Measurements from ENCODE around the gene MRE11.

- TF ChIP-seq TAF1 (IDR thresholded peaks at IDR 0.05; ENCODE audit: borderline replicate concordance, insufficient read depth, low read length): no peak
- TF ChIP-seq, protein P1, sequence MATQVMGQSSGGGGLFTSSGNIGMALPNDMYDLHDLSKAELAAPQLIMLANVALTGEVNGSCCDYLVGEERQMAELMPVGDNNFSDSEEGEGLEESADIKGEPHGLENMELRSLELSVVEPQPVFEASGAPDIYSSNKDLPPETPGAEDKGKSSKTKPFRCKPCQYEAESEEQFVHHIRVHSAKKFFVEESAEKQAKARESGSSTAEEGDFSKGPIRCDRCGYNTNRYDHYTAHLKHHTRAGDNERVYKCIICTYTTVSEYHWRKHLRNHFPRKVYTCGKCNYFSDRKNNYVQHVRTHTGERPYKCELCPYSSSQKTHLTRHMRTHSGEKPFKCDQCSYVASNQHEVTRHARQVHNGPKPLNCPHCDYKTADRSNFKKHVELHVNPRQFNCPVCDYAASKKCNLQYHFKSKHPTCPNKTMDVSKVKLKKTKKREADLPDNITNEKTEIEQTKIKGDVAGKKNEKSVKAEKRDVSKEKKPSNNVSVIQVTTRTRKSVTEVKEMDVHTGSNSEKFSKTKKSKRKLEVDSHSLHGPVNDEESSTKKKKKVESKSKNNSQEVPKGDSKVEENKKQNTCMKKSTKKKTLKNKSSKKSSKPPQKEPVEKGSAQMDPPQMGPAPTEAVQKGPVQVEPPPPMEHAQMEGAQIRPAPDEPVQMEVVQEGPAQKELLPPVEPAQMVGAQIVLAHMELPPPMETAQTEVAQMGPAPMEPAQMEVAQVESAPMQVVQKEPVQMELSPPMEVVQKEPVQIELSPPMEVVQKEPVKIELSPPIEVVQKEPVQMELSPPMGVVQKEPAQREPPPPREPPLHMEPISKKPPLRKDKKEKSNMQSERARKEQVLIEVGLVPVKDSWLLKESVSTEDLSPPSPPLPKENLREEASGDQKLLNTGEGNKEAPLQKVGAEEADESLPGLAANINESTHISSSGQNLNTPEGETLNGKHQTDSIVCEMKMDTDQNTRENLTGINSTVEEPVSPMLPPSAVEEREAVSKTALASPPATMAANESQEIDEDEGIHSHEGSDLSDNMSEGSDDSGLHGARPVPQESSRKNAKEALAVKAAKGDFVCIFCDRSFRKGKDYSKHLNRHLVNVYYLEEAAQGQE (IDR thresholded peaks at IDR 0.05; ENCODE audit: insufficient read depth in 1 of 2, low read depth in 2 of 2, low read length in 2 of 2): no peak
- TF ChIP-seq FOXP2 (optimal IDR thresholded peaks at IDR 0.05; ENCODE audit: borderline replicate concordance, extremely low read depth, extremely low read length, insufficient read depth): no peak
Observed at GRCh38 chr11:94481342-94481741, 12.3 kb downstream of the MRE11 start.

Measured in PFSK-1 (cell line).